ENCODE measurements around the gene INSRR.

- no peak for TF ChIP-seq POLR2AphosphoS5 (IDR thresholded peaks at IDR 0.05)
- TF ChIP-seq, protein P1, sequence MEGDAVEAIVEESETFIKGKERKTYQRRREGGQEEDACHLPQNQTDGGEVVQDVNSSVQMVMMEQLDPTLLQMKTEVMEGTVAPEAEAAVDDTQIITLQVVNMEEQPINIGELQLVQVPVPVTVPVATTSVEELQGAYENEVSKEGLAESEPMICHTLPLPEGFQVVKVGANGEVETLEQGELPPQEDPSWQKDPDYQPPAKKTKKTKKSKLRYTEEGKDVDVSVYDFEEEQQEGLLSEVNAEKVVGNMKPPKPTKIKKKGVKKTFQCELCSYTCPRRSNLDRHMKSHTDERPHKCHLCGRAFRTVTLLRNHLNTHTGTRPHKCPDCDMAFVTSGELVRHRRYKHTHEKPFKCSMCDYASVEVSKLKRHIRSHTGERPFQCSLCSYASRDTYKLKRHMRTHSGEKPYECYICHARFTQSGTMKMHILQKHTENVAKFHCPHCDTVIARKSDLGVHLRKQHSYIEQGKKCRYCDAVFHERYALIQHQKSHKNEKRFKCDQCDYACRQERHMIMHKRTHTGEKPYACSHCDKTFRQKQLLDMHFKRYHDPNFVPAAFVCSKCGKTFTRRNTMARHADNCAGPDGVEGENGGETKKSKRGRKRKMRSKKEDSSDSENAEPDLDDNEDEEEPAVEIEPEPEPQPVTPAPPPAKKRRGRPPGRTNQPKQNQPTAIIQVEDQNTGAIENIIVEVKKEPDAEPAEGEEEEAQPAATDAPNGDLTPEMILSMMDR (IDR thresholded peaks at IDR 0.05 in 8 of 11, conservative IDR thresholded peaks at IDR 0.05 in 3 of 11), result no peak
- no peak for TF ChIP-seq POLR2A (IDR thresholded peaks at IDR 0.05)
Measured at GRCh38 chr1:156833603-156834002, 25.3 kb downstream of the INSRR start.
